ENCODE results near the gene TXNDC12.

GRCh38 chr1:52080014-52080415 is 25.0 kb upstream of the TXNDC12 start:
- TF ChIP-seq MAX (IDR thresholded peaks at IDR 0.05): no peak
- no peak for TF ChIP-seq TEAD4 (IDR thresholded peaks at IDR 0.05)
- TF ChIP-seq YY1 (IDR thresholded peaks at IDR 0.05; ENCODE audit: low read depth): no peak
- no peak for TF ChIP-seq REST (IDR thresholded peaks at IDR 0.05; ENCODE audit: low read depth)
- TF ChIP-seq TAF1 (IDR thresholded peaks at IDR 0.05; ENCODE audit: low read depth): no peak
- TF ChIP-seq EP300 (IDR thresholded peaks at IDR 0.05; ENCODE audit: borderline replicate concordance): no peak
- no peak for TF ChIP-seq CREB1 (IDR thresholded peaks at IDR 0.05; ENCODE audit: low read depth)
- TF ChIP-seq ZBTB7A (IDR thresholded peaks at IDR 0.05; ENCODE audit: low read depth): no peak
